ENCODE measurements around the gene SCUBE2. TPM values are rescaled to one million over a fixed set of nuclear protein-coding genes. Genes with fewer than 3 reads are reported as not detected.

SCUBE2 gene
- total and polyA plus RNA-seq, 2 donors (not counting 3 experiments of a cell fraction or from before 2014, with no cell fraction given) = 0.55 to 3.5 TPM

GRCh38 chr11:9089636-9090035 is 1.8 kb downstream of the SCUBE2 start:
- no peaks in the 10 kb centered on the region for H3K9me3 ChIP-seq (replicated peaks; ENCODE audit: control insufficient read depth, insufficient read depth, low read length)
- H3K27ac ChIP-seq (ENCODE audit: insufficient read depth, low read depth, low read length) = no peak overlapping the region
- H4K20me1 ChIP-seq (replicated peaks; ENCODE audit: control insufficient read depth, extremely low read depth, insufficient read depth, low read length) = no peaks in the 10 kb centered on the region
- DNase-seq (ENCODE audit: low read depth, low spot score) (no peak), FAIRE-seq (no peak)
- H3K9me1 ChIP-seq (replicated peaks; ENCODE audit: control insufficient read depth, extremely low read depth, insufficient read depth, low read length) = no peaks in the 10 kb centered on the region
- no peaks in the 10 kb centered on the region for H3K4me1 ChIP-seq (ENCODE audit: control insufficient read depth, extremely low read depth, insufficient read depth, low read length)
- TF ChIP-seq, protein P1, sequence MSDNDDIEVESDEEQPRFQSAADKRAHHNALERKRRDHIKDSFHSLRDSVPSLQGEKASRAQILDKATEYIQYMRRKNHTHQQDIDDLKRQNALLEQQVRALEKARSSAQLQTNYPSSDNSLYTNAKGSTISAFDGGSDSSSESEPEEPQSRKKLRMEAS (IDR thresholded peaks at IDR 0.05; ENCODE audit: insufficient read depth, insufficient read length) = no peak
- TF ChIP-seq JUN (IDR thresholded peaks at IDR 0.05; ENCODE audit: borderline replicate concordance, insufficient read depth, insufficient read length, low read depth) = no peak
- no peak for TF ChIP-seq CTCF (IDR thresholded peaks at IDR 0.05; ENCODE audit: extremely low read depth in 1 of 2, insufficient read depth in 1 of 2, low read depth in 1 of 2, low read length in 2 of 2)
- TF ChIP-seq POLR2AphosphoS5 (IDR thresholded peaks at IDR 0.05; ENCODE audit: insufficient read depth, low read depth, low read length) = no peak
- no peak for TF ChIP-seq MYC (IDR thresholded peaks at IDR 0.05; ENCODE audit: low read depth, low read length)
- no peak for TF ChIP-seq POLR2A (IDR thresholded peaks at IDR 0.05; ENCODE audit: low read depth, low read length)
- TF ChIP-seq EZH2 (IDR thresholded peaks at IDR 0.05; ENCODE audit: borderline replicate concordance, low read depth, low read length, severe bottlenecking) = no peak
- TF ChIP-seq GATA2 (IDR thresholded peaks at IDR 0.05; ENCODE audit: insufficient read depth, insufficient read length, low read depth, low read length) = no peak
- TF ChIP-seq FOS (IDR thresholded peaks at IDR 0.05; ENCODE audit: borderline replicate concordance, insufficient read depth, low read length) = no peak
- H3K27me3 ChIP-seq (ENCODE audit: control insufficient read depth in 2 of 2, insufficient read depth in 2 of 2, low read length in 2 of 2) = peaks cover 4 to 14% of the 10 kb centered on the region in 2 experiments
- POLR2A ChIA-PET = no interaction called here
- CTCF ChIA-PET = interaction anchor here (2.8 kb wide), 1 partner anchor 48 kb away, joined by 9 read pairs; no protein-coding TSS in a partner anchor
- no peak overlapping the region for H3K4me2 ChIP-seq (ENCODE audit: insufficient read depth, low read length)
- no peaks in the 10 kb centered on the region for H3K36me3 ChIP-seq (ENCODE audit: control insufficient read depth in 2 of 2, extremely low read depth in 1 of 2, insufficient read depth in 2 of 2, low read length in 2 of 2)
- no peak overlapping the region for H2AFZ ChIP-seq (ENCODE audit: low read depth, low read length)
- intact Hi-C loops (cut with micrococcal nuclease) (loop anchor here (2.0 kb wide), 1 partner anchor 47 kb away; no protein-coding TSS in a partner anchor), dilution Hi-C loops (cut with MboI; ENCODE audit: extremely low pct_ligation_motif_present, low sequenced_read_pairs) (no loop called here)
- no peak overlapping the region for H3K9ac ChIP-seq (replicated peaks; ENCODE audit: extremely low read depth, insufficient read depth, low read length)
- H3K4me3 ChIP-seq (replicated peaks in 1 of 3; ENCODE audit: insufficient read depth in 1 of 3, low read depth in 1 of 3, low read length in 3 of 3) = no peak overlapping the region
- no peaks in the 10 kb centered on the region for H3K79me2 ChIP-seq (ENCODE audit: control insufficient read depth, insufficient read depth, low read length)
- BruUV-seq (replicated peaks) = no TSS peak
